Spleen (tissue), 7 donors: ENCODE data around the gene TP53I3.

Experiments used
- POLR2A ChIP-seq, 3 donors: fragments of 450-650 bp; IDR thresholded peaks; one replicate each; pipeline ENCODE4 v1.5.1; 2017; ENCODE audit warnings: antibody characterized with exemption in 3 of 3, mild to moderate bottlenecking in 1 of 3
- POLR2AphosphoS5 ChIP-seq, 3 donors: sonication (generic); formaldehyde crosslinking; IDR thresholded peaks; one replicate each; pipeline ENCODE4 v1.5.1; 2017; ENCODE audit warnings: antibody characterized with exemption in 3 of 3
- TF ChIP-seq, protein P1 (sequence below), 11 experiments: fragments of 200-600 bp in 7 of 11; fragments of 450-650 bp in 4 of 11; sonication (generic) in 4 of 11; IDR thresholded peaks in 8 of 11; conservative IDR thresholded peaks in 3 of 11; 1 replicate in 7 of 11; 2 replicates in 4 of 11; pipeline versions ENCODE4 v1.4.0 to v1.8.0; 2016 to 2021; ENCODE audit warnings: antibody characterized with exemption in 11 of 11, inconsistent platforms in 4 of 11, mild to moderate bottlenecking in 1 of 11
- donor health status: DM: no; HTN: no; CAD: no; lungs with moderate emphysema.
- donor health status: DM: no; HTN: no; CAD: no.
- donor health status: DM: no; HTN: no; CAD: no.

DNA sequence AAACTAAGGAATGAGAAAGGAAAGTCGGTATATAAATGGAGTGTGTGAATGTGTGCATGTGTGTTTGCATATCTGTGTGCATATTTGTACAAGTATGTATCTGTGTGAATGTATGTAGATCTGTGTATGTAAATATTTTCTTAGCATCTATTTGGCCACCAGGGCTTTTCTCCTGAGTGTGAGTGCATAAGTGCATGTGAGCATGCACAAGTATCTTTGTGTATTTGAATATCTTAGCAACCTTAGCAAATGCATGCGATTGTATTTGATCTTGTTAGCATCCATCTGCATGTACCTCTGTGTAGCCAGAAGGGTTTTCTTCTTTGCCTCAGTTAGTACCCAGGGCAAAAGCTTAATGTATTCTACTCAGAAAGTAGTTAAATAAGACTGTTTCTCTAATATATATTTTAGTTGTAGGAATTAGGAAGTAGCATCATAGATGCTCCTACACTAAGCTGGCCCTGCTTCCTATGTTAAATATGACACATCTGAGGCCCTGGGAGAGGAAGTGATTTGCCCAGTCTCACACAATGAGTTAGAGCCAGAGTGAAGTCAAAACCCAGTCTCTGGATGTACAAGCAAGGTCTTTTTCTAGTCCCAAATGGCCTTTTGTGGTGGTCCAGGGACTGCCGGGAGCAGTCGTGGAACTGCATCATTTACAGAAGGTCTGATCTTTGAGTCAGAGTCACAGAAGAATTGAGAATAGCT, 25.9 kb downstream of the TP53I3 start:
- TF ChIP-seq, protein P1, sequence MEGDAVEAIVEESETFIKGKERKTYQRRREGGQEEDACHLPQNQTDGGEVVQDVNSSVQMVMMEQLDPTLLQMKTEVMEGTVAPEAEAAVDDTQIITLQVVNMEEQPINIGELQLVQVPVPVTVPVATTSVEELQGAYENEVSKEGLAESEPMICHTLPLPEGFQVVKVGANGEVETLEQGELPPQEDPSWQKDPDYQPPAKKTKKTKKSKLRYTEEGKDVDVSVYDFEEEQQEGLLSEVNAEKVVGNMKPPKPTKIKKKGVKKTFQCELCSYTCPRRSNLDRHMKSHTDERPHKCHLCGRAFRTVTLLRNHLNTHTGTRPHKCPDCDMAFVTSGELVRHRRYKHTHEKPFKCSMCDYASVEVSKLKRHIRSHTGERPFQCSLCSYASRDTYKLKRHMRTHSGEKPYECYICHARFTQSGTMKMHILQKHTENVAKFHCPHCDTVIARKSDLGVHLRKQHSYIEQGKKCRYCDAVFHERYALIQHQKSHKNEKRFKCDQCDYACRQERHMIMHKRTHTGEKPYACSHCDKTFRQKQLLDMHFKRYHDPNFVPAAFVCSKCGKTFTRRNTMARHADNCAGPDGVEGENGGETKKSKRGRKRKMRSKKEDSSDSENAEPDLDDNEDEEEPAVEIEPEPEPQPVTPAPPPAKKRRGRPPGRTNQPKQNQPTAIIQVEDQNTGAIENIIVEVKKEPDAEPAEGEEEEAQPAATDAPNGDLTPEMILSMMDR (IDR thresholded peaks at IDR 0.05 in 8 of 11, conservative IDR thresholded peaks at IDR 0.05 in 3 of 11) = no peak
- no peak for TF ChIP-seq POLR2AphosphoS5 (IDR thresholded peaks at IDR 0.05)
- TF ChIP-seq POLR2A (IDR thresholded peaks at IDR 0.05) = no peak
